ENCODE results near the gene ANO3.

The ANO3 gene

GRCh38 chr11:26457636-26458035, 125.7 kb downstream of the ANO3 start:
- no peak for DNase-seq (ENCODE audit: extremely low read depth, insufficient read length)
- Histone ChIP-seq H3K27me3 (replicated peaks; ENCODE audit: control insufficient read depth, insufficient read depth, low read length) (no peaks in the 10 kb centered on the region), H3K36me3 (ENCODE audit: control insufficient read depth, insufficient read depth, low read length) (no peaks in the 10 kb centered on the region), H3K4me3 (replicated peaks; ENCODE audit: low read depth, low read length) (no peak overlapping the region)
- no peak for TF ChIP-seq CTCF (IDR thresholded peaks at IDR 0.05; ENCODE audit: insufficient read depth, low read length, poor library complexity, severe bottlenecking)

GRCh38 chr11:26465274-26465673, 133.3 kb downstream of the ANO3 start:
- no peaks in the 10 kb centered on the region for H3K27me3 ChIP-seq (replicated peaks; ENCODE audit: control insufficient read depth, insufficient read depth, low read length)
- no peak for DNase-seq (ENCODE audit: extremely low read depth, insufficient read length)
- H3K4me3 ChIP-seq (replicated peaks; ENCODE audit: low read depth, low read length) = no peak overlapping the region
- TF ChIP-seq CTCF (IDR thresholded peaks at IDR 0.05; ENCODE audit: insufficient read depth, low read length, poor library complexity, severe bottlenecking) = no peak
- H3K36me3 ChIP-seq (ENCODE audit: control insufficient read depth, insufficient read depth, low read length) = no peaks in the 10 kb centered on the region

- TF ChIP-seq CTCF (IDR thresholded peaks at IDR 0.05; ENCODE audit: insufficient read depth, low read length, poor library complexity, severe bottlenecking) = no peak
- no peak overlapping the region for H3K4me3 ChIP-seq (replicated peaks; ENCODE audit: low read depth, low read length)
- DNase-seq (ENCODE audit: extremely low read depth, insufficient read length) = no peak
- no peaks in the 10 kb centered on the region for H3K27me3 ChIP-seq (replicated peaks; ENCODE audit: control insufficient read depth, insufficient read depth, low read length)
- H3K36me3 ChIP-seq (ENCODE audit: control insufficient read depth, insufficient read depth, low read length) = no peaks in the 10 kb centered on the region
Measured at GRCh38 chr11:26467506-26467905, 135.6 kb downstream of the ANO3 start.

GRCh38 chr11:26470992-26471391, 139.1 kb downstream of the ANO3 start:
- Histone ChIP-seq H3K36me3 (ENCODE audit: control insufficient read depth, insufficient read depth, low read length) (no peaks in the 10 kb centered on the region), H3K27me3 (replicated peaks; ENCODE audit: control insufficient read depth, insufficient read depth, low read length) (no peaks in the 10 kb centered on the region), H3K4me3 (replicated peaks; ENCODE audit: low read depth, low read length) (no peak overlapping the region)
- no peak for DNase-seq (ENCODE audit: extremely low read depth, insufficient read length)
- no peak for TF ChIP-seq CTCF (IDR thresholded peaks at IDR 0.05; ENCODE audit: insufficient read depth, low read length, poor library complexity, severe bottlenecking)

- Histone ChIP-seq H3K27me3 (replicated peaks; ENCODE audit: control insufficient read depth, insufficient read depth, low read length) (no peaks in the 10 kb centered on the region), H3K4me3 (replicated peaks; ENCODE audit: low read depth, low read length) (no peak overlapping the region), H3K36me3 (ENCODE audit: control insufficient read depth, insufficient read depth, low read length) (no peaks in the 10 kb centered on the region)
- TF ChIP-seq CTCF (IDR thresholded peaks at IDR 0.05; ENCODE audit: insufficient read depth, low read length, poor library complexity, severe bottlenecking) = no peak
- DNase-seq (ENCODE audit: extremely low read depth, insufficient read length) = no peak
Measured at GRCh38 chr11:26473216-26474194, 141.6 kb downstream of the ANO3 start.

All from GM06990 (cell line).